NCI-H82 treated with DMSO at 0.1 percent for 48 hours (cell line): ENCODE measurements around the gene CLDN14.

Experiments used
- DNase-seq: peaks from one replicate; lab custom pipeline; 2025; ENCODE audit not compliant: unreplicated experiment; lab: John Stamatoyannopoulos, UW

The CLDN14 gene

GRCh38 chr21:36473203-36473602 lies 6.7 kb downstream of the CLDN14 start:
- no peak for DNase-seq

DNA sequence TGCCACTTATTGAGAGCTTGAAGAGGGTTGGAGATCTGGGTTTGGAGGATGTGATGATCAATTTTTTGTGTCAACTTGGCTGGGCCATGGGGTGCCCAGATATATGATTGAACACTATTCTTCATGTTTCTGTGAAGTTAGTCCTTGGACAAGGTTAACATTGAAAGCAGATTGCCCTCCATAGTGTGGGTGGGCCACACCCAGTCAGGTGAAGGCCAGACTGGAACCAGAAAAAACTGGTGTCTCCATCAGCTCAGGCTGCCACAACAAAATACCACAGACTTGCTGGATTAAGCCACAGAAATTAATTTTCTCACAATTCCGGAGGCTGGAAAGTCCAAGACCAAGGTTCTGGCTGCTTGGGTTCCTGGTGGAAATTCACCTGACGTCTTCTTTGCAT lies 7.5 kb downstream of the CLDN14 start:
- no peak for DNase-seq

- DNase-seq, result no peak
These were observed 8.6 kb downstream of the CLDN14 start for GRCh38 chr21:36471254-36471723.

GRCh38 chr21:36470294-36470693 lies 9.6 kb downstream of the CLDN14 start:
- no peak for DNase-seq

- DNase-seq, result no peak
These were observed 13.8 kb downstream of the CLDN14 start for GRCh38 chr21:36466061-36466511.

GRCh38 chr21:36465478-36465877 lies 14.4 kb downstream of the CLDN14 start:
- DNase-seq, result no peak

- DNase-seq, result no peak
These were observed 15.3 kb downstream of the CLDN14 start for GRCh38 chr21:36464590-36464989.

- DNase-seq, result no peak
These were observed 15.9 kb downstream of the CLDN14 start for GRCh38 chr21:36463991-36464390.

DNA sequence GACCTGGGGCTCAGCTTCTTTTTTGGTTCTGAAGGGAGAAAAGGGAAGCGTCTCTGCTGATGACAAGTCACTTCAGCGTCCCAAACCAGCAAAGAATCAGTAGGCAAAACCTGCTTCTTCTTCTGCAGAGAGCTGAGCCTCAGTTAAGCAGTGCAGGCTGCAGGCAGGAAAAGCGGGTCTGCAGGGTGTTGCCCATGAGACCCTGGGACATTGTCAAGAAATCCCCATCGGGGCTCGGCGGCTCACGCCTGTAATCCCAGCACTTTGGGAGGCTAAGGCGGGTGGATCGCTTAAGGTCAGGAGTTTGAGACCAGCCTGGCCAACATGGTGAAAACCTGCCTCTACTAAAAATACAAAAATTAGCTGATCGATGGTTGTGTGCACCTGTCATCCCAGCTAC lies 16.7 kb downstream of the CLDN14 start:
- no peak for DNase-seq

- DNase-seq, result no peak
These were observed 17.9 kb downstream of the CLDN14 start for GRCh38 chr21:36461918-36462486.

DNA sequence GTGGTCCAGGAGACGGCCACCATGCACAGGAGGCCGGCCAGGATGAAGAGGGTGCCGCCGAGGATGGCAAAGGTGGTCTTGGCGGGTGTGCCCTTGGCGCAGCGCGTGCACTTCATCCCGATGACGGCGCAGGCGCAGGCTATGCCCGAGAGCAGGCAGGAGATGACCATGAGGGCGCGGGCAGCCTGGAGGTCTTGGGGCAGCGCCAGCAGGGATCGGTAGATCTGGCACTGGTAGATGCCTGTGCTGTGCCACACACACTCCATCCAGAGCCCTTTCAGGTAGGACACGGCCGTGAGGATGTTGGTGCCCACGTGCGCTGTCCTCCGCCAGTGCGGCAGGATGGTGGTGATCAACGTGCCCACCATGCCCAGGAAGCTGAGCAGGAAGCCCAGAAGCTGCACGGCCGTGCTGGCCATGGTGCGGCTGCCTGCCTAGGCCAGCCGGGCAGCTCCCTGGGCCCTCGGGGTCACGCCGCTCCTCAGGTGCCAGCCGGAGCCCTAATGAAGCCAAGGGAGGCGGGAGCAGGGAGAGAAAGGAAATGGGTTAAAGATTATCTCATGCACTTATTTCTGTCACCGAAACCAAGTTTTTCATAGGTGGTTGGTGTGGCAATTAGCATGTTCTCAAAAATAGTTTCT lies 18.5 kb downstream of the CLDN14 start:
- no peak for DNase-seq

GRCh38 chr21:36460866-36461265 lies 19.1 kb downstream of the CLDN14 start:
- DNase-seq, result no peak

- no peak for DNase-seq
These were observed 20.8 kb downstream of the CLDN14 start for GRCh38 chr21:36459098-36459497.

- no peak for DNase-seq
These were observed 23.1 kb downstream of the CLDN14 start for GRCh38 chr21:36456729-36457414.

GRCh38 chr21:36454706-36455105 lies 25.2 kb downstream of the CLDN14 start:
- DNase-seq, result no peak

DNA sequence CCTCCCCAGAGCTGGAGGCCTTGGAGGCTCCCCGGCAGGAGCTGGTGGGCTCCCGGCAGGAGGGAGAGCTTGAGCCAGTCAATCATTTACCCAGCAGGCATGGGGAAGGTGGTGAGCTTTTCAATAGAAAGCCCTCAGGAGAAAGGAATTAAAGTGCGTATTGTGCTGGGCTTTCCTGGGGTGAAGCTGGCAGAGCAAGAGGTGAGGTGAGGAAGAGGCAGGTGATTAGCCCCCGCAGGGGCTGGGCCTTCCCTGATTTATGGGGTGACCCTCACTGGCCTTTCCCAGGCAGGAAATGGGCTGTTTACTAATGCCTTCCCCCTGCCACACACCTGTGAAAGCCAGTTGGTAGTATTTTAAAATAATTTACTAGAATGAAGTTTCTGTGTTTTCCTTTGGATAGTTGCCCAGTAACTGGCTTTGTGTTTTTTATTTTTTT lies 25.8 kb downstream of the CLDN14 start:
- no peak for DNase-seq

DNA sequence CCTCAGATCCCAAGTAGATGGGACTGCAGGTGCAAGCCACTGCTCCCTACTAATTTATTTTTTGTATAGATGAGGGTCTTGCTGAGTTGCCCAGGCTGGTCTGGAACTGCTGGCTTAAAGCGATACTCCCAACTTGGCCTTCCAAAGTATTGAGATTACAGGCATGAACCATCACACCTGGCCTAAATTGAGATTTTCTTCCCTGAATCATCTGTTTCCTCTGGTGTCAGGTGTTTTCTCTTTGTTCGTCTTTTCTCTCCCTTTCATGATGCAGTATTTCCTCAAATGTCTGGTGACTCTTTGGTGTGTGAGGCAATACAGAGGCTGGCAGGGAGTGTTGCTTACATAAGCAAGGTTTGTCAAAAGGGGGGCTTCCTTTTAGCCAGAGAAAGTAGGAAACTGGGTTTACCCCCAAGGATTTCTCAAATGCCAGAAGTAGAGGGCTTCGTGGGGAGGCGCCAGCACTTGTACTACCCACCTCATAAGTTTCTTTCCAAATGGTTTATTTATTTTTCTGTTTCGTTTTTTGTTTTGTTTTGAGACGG lies 27.6 kb downstream of the CLDN14 start:
- no peak for DNase-seq

- DNase-seq, result no peak
These were observed 28.4 kb downstream of the CLDN14 start for GRCh38 chr21:36451506-36451905.

GRCh38 chr21:36450511-36450910 lies 29.4 kb downstream of the CLDN14 start:
- no peak for DNase-seq

DNA sequence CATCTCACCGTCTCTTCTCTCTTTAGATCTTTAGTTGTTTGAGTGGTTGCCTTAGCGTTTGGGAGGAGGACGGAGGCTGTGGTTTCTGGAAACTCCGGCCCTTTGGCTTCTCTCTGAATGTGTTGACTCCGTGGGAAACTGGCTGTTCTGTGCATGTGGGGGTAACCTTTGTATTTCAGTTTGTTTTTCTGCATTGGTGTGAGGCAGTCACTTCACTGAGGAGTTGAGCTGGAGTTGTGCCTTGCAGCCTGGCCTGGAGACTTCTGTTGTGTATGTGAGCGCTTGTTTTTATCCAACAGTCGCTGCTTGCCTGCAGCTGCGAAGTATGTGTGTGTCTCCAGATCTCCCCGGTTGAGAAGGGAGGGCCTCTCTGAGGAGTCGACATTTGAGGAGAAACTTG lies 33.6 kb downstream of the CLDN14 start:
- DNase-seq, result no peak

- no peak for DNase-seq
These were observed 38.2 kb downstream of the CLDN14 start for GRCh38 chr21:36441715-36442114.

DNA sequence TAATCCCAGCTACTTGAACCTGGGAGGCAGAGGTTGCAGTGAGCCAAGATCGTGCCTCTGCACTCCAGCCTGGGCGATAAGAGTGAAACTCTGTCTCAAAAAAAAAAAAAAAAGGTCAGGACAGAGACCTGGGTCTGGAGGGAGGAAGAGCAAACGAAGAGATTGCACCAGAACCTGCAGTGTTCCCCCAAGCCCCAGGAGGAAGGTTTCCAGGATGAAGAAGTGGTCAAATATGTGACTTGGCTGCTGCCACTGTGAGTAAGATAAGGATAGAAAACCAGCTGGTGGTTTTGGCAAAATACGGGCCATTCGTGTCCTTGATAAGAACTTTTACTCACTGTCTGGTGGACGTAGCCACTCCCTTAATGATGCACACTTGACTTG lies 42.2 kb downstream of the CLDN14 start:
- DNase-seq, result no peak
